Smooth muscle cell (in vitro differentiated cells): Measurements from ENCODE around the gene CEP170B. TPM values are rescaled to one million over a fixed set of nuclear protein-coding genes. Genes with fewer than 3 reads are reported as not detected.
"Not testable (repeated sequence)": the region's sequence is repeated elsewhere in the genome, so short reads cannot be mapped to it uniquely, and the experiment has no call there.

Experiments
- DNase-seq: peaks from one replicate; lab custom pipeline; 2025; ENCODE audit not compliant: unreplicated experiment; lab: John Stamatoyannopoulos, UW
- H2AFZ ChIP-seq: fragments of 200-600 bp; sonication (generic); 2 replicates; pipeline ENCODE4 v1.6.0; 2016; ENCODE audit warnings: antibody characterized with exemption, low read depth, mild to moderate bottlenecking
- H3F3A ChIP-seq: fragments of 200-600 bp; sonication (generic); 2 replicates; pipeline ENCODE4 v1.6.0; 2017; ENCODE audit warnings: antibody characterized with exemption, low read depth
- H3K27ac ChIP-seq: fragments of 200-600 bp; sonication (generic); 2 replicates; pipeline ENCODE4 v1.5.1; 2016; ENCODE audit warnings: low read depth, mild to moderate bottlenecking
- H3K27me3 ChIP-seq: fragments of 200-600 bp; sonication (generic); 2 replicates; pipeline ENCODE4 v1.6.1; 2016; ENCODE audit warnings: low read depth, mild to moderate bottlenecking
- H3K36me3 ChIP-seq: fragments of 200-600 bp; sonication (generic); 2 replicates; pipeline ENCODE4 v1.5.1; 2016; ENCODE audit warnings: low read depth
- H3K4me1 ChIP-seq: fragments of 200-600 bp; sonication (generic); 2 replicates; pipeline ENCODE4 v1.5.1; 2016; ENCODE audit warnings: low read depth
- H3K4me2 ChIP-seq: fragments of 200-600 bp; sonication (generic); 2 replicates; pipeline ENCODE4 v1.6.0; 2016; ENCODE audit warnings: mild to moderate bottlenecking
- H3K4me3 ChIP-seq: fragments of 200-600 bp; sonication (generic); 2 replicates; pipeline ENCODE4 v1.5.1; 2016; ENCODE audit warnings: mild to moderate bottlenecking
- H3K79me2 ChIP-seq: fragments of 200-600 bp; sonication (generic); 2 replicates; pipeline ENCODE4 v1.6.0; 2016; ENCODE audit warnings: low read depth, mild to moderate bottlenecking
- H3K9ac ChIP-seq: fragments of 200-600 bp; sonication (generic); 2 replicates; pipeline ENCODE4 v1.6.0; 2016; ENCODE audit warnings: low read depth
- H3K9me3 ChIP-seq: fragments of 200-600 bp; sonication (generic); replicated peaks from 2 replicates; pipeline ENCODE4 v1.5.1; 2016; ENCODE audit warnings: low read depth
- H4K20me1 ChIP-seq: fragments of 200-600 bp; sonication (generic); 2 replicates; pipeline ENCODE4 v1.6.0; 2016; ENCODE audit warnings: low read depth
- CTCF ChIP-seq: fragments of 200-600 bp; sonication (generic); IDR thresholded peaks from 2 replicates; pipeline ENCODE4 v1.5.1; 2017; ENCODE audit warnings: borderline replicate concordance, mild to moderate bottlenecking, antibody characterized with exemption; ENCODE audit not compliant: insufficient read depth, poor library complexity, severe bottlenecking
- WGBS: methylation state at CpG from one replicate; pipeline ENCODE4 v1.1.7; 2016; ENCODE audit warnings: low lambda C conversion rate; 5-methylcytosine and 5-hydroxymethylcytosine counted together
- polyA plus RNA-seq: library from polyadenylated mRNA; unstranded; fragments of >200 nt; fragmentation: Nextera tagmentation; extraction: Ambion mirVana; gene quantifications from 2 replicates; pipeline ENCODE4 v1.2.1, GENCODE V29; 2016
- total RNA-seq: library from RNA; depleted of rRNA; stranded (reverse); fragments of >200 nt; gene quantifications from 2 replicates; pipeline ENCODE4 v1.2.3, GENCODE V29; 2014

CEP170B gene
- total and polyA plus RNA-seq, 2 experiments from 2014 or later, result 5.9 to 9.8 TPM

- WGBS, result 83% methylated on average over 3 of the region's 3 CpGs
- Histone ChIP-seq H3K36me3 (no peaks in the 10 kb centered on the region), H3K4me1 (no peaks in the 10 kb centered on the region), H2AFZ (no peak overlapping the region), H3K79me2 (no peaks in the 10 kb centered on the region), H3K27ac (no peak overlapping the region), H3K9me3 (no peaks in the 10 kb centered on the region), H4K20me1 (no peaks in the 10 kb centered on the region), H3K9ac (no peak overlapping the region), H3K4me2 (no peak overlapping the region), H3K4me3 (no peak overlapping the region), H3F3A (no peaks in the 10 kb centered on the region), H3K27me3 (peaks cover 14% of the 10 kb centered on the region)
- no peak for DNase-seq
- no peak for TF ChIP-seq CTCF
Observed at GRCh38 chr14:104940526-104941150, 75.6 kb downstream of the CEP170B start.

DNA sequence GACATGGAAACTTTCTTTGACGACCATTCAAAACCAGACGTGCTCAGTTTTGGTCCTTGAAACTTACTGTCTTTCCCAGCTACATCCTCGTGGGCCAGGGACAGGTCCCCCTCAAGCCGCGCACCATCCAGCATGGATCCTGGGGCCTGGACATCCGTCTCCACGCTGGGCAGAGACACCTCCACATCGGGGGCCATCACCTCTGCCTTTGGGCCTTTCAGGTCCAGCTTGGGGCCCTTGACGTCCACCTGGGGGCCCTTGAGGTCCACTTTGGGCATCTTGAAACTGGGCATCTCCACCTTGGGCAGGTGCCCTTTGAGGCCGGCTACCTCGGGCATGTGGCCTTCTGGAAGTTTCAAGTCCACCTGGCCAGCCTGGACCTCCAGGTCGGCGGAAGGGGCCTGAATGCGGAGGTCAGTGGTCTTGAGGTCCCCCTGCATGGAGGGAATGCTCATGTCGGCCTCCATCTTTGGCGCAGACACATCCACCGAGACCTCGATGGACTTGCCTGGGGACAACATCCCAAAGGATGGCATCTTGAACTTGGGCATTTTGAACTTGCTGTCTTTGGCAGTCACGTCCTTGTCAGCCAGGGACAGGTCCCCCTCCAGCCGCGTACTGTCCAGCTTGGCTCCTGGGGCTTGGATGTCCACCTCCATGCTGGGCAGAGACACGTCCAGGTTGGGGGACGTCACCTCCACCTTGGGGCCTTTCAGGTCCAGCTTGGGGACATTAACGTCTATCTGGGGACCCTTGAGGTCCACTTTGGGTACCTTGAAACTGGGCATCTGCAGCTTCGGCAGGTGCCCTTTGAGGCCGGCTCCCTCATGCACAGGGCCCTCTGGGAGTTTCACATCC is 76.7 kb downstream of the CEP170B start:
- TF ChIP-seq CTCF, result no peak
- Histone ChIP-seq H3K9me3 (no peaks in the 10 kb centered on the region), H2AFZ (no peak overlapping the region), H3K4me3 (no peak overlapping the region), H3K4me1 (no peaks in the 10 kb centered on the region), H3K27me3 (peaks cover 12% of the 10 kb centered on the region), H3K4me2 (no peak overlapping the region), H3K27ac (no peak overlapping the region), H3K36me3 (no peaks in the 10 kb centered on the region), H3F3A (no peaks in the 10 kb centered on the region), H3K9ac (no peak overlapping the region), H4K20me1 (no peaks in the 10 kb centered on the region), H3K79me2 (no peaks in the 10 kb centered on the region)
- DNase-seq, result no peak
- 95% methylated on average over 26 of the region's 26 CpGs for WGBS

- no peak overlapping the region for H3K9ac ChIP-seq
- H3K36me3 ChIP-seq, result no peaks in the 10 kb centered on the region
- H3K79me2 ChIP-seq, result no peaks in the 10 kb centered on the region
- H3F3A ChIP-seq, result no peaks in the 10 kb centered on the region
- no peaks in the 10 kb centered on the region for H3K9me3 ChIP-seq
- H4K20me1 ChIP-seq, result no peaks in the 10 kb centered on the region
- no peak overlapping the region for H2AFZ ChIP-seq
- WGBS, result 97% methylated on average over 16 of the region's 16 CpGs
- no peaks in the 10 kb centered on the region for H3K4me1 ChIP-seq
- no peak for TF ChIP-seq CTCF
- no peak for DNase-seq
- H3K4me2 ChIP-seq, result no peak overlapping the region
- peaks cover 12% of the 10 kb centered on the region for H3K27me3 ChIP-seq
- no peak overlapping the region for H3K27ac ChIP-seq
- no peak overlapping the region for H3K4me3 ChIP-seq
Observed at GRCh38 chr14:104942586-104942985, 77.5 kb downstream of the CEP170B start.

DNA sequence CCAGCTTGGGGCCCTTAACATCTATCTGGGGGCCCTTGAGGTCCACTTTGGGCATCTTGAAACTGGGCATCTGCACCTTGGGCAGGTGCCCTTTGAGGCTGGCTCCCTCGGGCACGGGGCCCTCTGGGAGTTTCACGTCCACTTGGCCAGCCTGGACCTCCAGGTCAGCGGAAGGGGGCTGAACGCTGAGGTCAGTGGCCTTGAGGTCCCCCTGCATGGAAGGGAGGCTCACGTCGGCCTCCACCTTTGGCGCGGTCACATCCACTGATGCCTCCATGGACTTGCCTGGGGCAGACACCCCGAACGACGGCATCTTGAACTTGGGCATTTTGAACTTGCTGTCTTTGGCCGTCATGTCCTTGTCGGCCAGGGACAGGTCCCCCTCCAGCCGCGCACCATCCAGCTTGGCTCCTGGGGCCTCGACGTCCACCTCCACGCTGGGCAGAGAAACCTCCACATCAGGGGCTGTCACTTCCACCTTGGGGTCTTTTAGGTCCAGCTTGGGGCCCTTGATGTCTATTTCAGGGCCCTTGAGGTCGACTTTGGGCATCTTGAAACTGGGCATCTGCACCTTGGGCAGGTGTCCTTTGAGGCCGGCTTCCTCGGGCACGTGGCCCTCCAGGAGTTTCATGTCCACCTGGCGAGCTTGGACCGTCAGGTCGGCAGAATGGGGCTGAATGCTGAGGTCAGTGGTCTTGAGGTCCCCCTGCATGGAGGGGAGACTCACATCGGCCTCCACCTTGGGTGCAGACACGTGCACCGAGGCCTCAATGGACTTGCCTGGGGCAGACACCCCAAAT is 78.3 kb downstream of the CEP170B start:
- not testable (repeated sequence) for H3K79me2 ChIP-seq, H3K9ac ChIP-seq, H3K4me3 ChIP-seq, H3K4me2 ChIP-seq, H4K20me1 ChIP-seq, H3K36me3 ChIP-seq, H3F3A ChIP-seq, H2AFZ ChIP-seq, H3K4me1 ChIP-seq, DNase-seq, H3K27ac ChIP-seq, H3K9me3 ChIP-seq
- H3K27me3 ChIP-seq, result peaks cover 12% of the 10 kb centered on the region
- WGBS, result 94% methylated on average over 29 of the region's 29 CpGs

DNA sequence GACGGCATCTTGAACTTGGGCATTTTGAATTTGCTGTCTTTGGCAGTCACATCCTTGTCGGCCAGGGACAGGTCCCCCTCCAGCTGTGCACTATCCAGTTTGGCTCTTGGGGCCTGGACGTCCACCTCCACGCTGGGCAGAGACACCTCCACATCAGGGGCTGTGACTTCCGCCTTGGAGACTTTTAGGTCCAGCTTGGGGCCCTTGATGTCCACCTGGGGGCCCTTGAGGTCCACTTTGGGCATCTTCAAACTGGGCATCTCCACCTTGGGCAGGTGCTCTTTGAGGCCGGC is 78.9 kb downstream of the CEP170B start:
- not testable (repeated sequence) for H3K79me2 ChIP-seq, H3K9me3 ChIP-seq, H3K4me3 ChIP-seq, DNase-seq, H3K36me3 ChIP-seq, H3K4me2 ChIP-seq, H3K27ac ChIP-seq, H3K9ac ChIP-seq, H4K20me1 ChIP-seq, H3F3A ChIP-seq, H2AFZ ChIP-seq, H3K4me1 ChIP-seq
- H3K27me3 ChIP-seq, result peaks cover 11% of the 10 kb centered on the region
- WGBS, result 86% methylated on average over 6 of the region's 6 CpGs
